Prostate gland (tissue), 2 donors: ENCODE measurements around the gene FASTK.

Source experiments
- POLR2A ChIP-seq: fragments of 450-650 bp; IDR thresholded peaks from one replicate; pipeline ENCODE4 v1.6.1; 2016; ENCODE audit warnings: antibody characterized with exemption, mild to moderate bottlenecking
- POLR2AphosphoS5 ChIP-seq: sonication (generic); formaldehyde crosslinking; IDR thresholded peaks from one replicate; pipeline ENCODE4 v1.6.1; 2017; ENCODE audit warnings: antibody characterized with exemption
- TF ChIP-seq, protein P1 (sequence below), 4 experiments: fragments of 200-600 bp in 2 of 4; fragments of 450-650 bp in 2 of 4; sonication (generic) in 2 of 4; IDR thresholded peaks; 1 replicate in 3 of 4; 2 replicates in 1 of 4; pipeline ENCODE4 v1.5.1; 2016 to 2019; ENCODE audit warnings: antibody characterized with exemption in 4 of 4, mild to moderate bottlenecking in 2 of 4, moderate library complexity in 2 of 4

DNA sequence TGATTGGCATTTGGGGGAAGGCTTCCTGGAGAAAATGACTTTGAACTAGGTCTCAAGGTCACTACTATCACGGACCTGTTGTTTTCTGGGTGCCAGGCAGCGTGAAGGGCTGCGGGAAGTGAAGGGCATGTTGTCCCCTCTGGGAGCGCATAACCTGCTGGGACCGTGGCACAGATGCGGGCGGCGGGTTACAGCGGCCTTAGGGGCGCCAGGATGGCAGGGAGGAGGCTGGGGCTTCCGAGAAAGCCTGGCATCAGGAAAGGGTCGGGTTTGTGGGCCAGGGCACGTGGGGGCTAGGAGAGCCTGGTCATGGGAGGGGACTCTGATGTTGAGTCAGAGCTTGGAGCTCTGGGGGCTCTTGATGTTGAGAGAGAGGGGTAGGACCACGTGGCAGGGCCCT is 15.1 kb downstream of the FASTK start:
- TF ChIP-seq, protein P1, sequence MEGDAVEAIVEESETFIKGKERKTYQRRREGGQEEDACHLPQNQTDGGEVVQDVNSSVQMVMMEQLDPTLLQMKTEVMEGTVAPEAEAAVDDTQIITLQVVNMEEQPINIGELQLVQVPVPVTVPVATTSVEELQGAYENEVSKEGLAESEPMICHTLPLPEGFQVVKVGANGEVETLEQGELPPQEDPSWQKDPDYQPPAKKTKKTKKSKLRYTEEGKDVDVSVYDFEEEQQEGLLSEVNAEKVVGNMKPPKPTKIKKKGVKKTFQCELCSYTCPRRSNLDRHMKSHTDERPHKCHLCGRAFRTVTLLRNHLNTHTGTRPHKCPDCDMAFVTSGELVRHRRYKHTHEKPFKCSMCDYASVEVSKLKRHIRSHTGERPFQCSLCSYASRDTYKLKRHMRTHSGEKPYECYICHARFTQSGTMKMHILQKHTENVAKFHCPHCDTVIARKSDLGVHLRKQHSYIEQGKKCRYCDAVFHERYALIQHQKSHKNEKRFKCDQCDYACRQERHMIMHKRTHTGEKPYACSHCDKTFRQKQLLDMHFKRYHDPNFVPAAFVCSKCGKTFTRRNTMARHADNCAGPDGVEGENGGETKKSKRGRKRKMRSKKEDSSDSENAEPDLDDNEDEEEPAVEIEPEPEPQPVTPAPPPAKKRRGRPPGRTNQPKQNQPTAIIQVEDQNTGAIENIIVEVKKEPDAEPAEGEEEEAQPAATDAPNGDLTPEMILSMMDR (IDR thresholded peaks at IDR 0.05) = no peak
- TF ChIP-seq POLR2AphosphoS5 = no peak
- no peak for TF ChIP-seq POLR2A
